ENCODE data around the gene KRT75. TPM values are rescaled to one million over a fixed set of nuclear protein-coding genes. Genes with fewer than 3 reads are reported as not detected.

The KRT75 gene
- not detected in 2 replicates for total RNA-seq (ENCODE audit: low replicate concordance)

DNA sequence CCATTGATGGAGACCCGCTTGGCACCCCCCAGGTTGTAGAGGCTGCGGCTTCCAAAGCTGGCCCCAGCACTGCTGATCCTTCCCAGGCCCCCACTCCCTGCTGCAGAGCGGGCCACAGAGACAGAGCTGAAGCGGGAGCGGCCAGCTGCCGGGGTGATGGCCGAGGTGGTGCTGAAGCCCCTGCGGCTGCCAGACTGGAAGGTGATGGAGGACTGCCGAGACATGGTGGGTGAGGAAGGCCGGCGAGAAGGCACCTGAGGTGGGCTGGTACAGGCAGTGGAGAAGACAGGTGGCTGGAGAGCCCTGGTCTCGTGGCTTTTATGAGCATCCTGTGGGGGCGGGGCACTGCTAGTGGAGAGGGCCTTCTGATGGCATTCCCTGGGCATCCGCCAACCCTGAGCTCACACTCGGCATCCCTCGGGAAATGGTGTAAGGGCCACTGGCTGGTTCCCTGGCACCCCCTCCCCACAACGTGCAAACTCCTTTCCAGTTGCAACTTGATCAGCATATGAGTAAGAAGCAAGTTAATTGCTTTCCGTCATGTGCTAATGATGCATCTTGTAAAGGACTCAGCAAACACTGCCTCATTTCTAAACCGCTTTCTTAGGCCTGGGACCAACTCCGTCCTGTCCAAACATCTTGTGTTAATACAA is at the start of gene KRT75:
Gene KRT75, minus strand, starts transcription at position 291 of the 653 bp plus-strand sequence. Its CDS starts 67 bp downstream, at position 224.

DNA sequence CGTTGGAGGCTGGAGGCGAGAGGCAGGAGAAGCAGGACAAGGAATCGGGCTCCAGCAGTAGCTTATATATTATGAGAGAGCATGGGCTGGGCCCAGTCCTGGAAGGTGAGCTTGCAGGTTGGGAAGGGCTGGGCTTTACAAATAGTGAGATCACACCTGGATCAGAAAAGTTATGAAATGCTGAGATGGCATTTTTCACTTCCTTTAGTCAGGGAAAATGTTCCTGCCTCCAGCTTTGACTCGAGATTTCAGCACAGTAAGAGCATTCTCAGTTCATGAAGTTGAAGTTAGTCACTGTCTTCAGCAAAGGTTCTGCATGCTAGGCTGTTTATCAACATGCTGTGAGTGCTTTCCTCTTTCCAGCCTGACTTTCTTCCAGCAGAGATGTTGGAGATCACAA is 39.6 kb upstream of the KRT75 start, which contains the start of gene KRT6C:
Gene KRT6C, minus strand, starts transcription at position 38 of the 400 bp plus-strand sequence. CDS start 68 bp downstream, outside the sequence.

DNA sequence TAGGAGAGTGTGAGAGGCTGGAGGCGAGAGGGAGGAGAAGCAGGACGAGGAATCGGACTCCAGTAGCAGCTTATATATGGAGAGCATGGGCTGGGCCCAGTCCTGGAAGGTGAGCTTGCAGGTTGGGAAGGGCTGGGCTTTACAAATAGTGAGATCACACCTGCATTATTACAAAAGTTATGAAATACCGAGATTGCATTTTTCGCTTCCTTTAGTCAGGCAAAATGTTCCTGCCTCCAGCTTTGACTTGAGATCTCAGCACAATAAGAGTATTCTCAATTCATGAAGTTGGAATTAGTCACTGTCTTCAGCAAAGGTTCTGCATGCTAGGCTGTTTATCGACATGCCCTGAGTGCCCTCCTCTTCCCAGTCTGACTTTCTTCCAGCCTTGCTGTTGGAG is 17.9 kb upstream of the KRT75 start, which contains the start of gene KRT6B:
Gene KRT6B, minus strand, starts transcription at position 46 of the 400 bp plus-strand sequence. CDS start 68 bp downstream, outside the sequence.

DNA sequence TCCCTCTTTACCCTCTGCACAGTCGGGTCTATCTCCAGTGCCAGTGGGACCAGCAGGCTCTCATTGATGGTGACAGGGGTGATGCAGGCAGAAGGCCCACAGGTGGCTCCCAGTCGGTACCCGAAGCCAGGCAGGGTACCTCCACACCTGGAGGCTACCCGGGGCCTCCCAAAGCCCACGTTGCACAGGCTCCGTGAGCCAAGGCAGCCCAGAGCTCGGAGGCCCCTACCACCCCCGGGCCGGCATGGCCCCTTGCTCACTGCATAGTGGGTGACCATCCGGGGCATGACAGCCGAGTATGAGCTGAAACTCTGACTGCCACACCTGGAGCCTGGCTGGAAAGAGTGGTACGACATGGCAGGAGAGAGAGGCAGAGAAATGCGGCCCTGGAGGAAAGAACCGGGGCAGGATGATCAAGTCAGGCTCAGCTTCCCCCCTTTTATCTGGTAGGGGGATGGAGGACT is 28.2 kb downstream of the KRT75 start, which contains the start of gene KRT82:
Gene KRT82, minus strand, starts transcription at position 414 of the 464 bp plus-strand sequence. Its CDS starts 58 bp downstream, at position 356.

DNA sequence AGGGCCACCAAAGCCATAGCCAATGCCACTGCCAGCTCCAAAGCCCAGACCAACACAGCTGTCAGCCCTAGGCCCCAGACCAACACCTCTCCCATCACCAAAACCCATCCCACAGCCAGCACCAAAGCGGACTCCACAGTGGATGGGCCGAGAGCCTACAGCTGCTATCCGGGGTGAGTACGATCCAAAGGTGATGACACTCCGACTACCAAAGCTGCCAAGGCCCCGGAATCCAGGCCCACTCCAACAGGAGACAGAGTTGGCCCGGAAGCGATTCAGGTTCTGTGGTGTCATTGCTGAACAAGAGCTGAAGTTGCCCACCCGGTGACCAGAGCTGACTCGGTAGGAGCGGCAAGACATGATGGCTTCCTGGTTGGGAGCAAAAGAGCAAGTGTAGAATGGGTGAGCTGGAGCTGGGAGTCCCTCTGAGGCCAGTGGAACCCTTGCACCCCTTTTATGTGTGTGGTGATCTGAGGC is 48.9 kb downstream of the KRT75 start, which contains the start of gene KRT84:
Gene KRT84, minus strand, starts transcription at position 427 of the 477 bp plus-strand sequence. Its CDS starts 67 bp downstream, at position 360.

Other genes with a start within 250 kb of the KRT75 start
- gene KRT80, start 242.4 kb downstream of the KRT75 start, total RNA-seq (ENCODE audit: low replicate concordance): 0.75 TPM in 1 of 2 replicates, not detected in the other
- 5.4 and 533 TPM in 2 replicates for gene KRT7, start 201.1 kb downstream of the KRT75 start, total RNA-seq (ENCODE audit: low replicate concordance)
- gene KRT86, start 159.7 kb downstream of the KRT75 start, total RNA-seq (ENCODE audit: low replicate concordance): 2.9 TPM in 1 of 2 replicates, not detected in the other
- gene KRT81, start 142.8 kb downstream of the KRT75 start, total RNA-seq (ENCODE audit: low replicate concordance): 0.23 TPM in 1 of 2 replicates, not detected in the other
- not detected in 2 replicates for gene KRT83, start 113.0 kb downstream of the KRT75 start, total RNA-seq (ENCODE audit: low replicate concordance)
- gene KRT85, start 66.9 kb downstream of the KRT75 start, total RNA-seq (ENCODE audit: low replicate concordance): not detected in 2 replicates
- not detected in 2 replicates for gene KRT84, start 48.7 kb downstream of the KRT75 start, total RNA-seq (ENCODE audit: low replicate concordance)
- gene KRT82, start 28.0 kb downstream of the KRT75 start, total RNA-seq (ENCODE audit: low replicate concordance): not detected in 2 replicates
- not detected in 2 replicates for gene KRT6B, start 17.8 kb upstream of the KRT75 start, total RNA-seq (ENCODE audit: low replicate concordance)
- not detected in 2 replicates for gene KRT6C, start 39.4 kb upstream of the KRT75 start, total RNA-seq (ENCODE audit: low replicate concordance)
- under 0.01 and 1.3 TPM in 2 replicates for gene KRT6A, start 58.9 kb upstream of the KRT75 start, total RNA-seq (ENCODE audit: low replicate concordance)
- 0.15 TPM in 1 of 2 replicates, not detected in the other for gene KRT5, start 86.0 kb upstream of the KRT75 start, total RNA-seq (ENCODE audit: low replicate concordance)
- gene KRT71, start 118.8 kb upstream of the KRT75 start, total RNA-seq (ENCODE audit: low replicate concordance): not detected in 2 replicates
- not detected in 2 replicates for gene KRT74, start 139.5 kb upstream of the KRT75 start, total RNA-seq (ENCODE audit: low replicate concordance)
- gene KRT72, start 167.1 kb upstream of the KRT75 start, total RNA-seq (ENCODE audit: low replicate concordance): not detected in 2 replicates
- not detected in 2 replicates for gene KRT73, start 184.2 kb upstream of the KRT75 start, total RNA-seq (ENCODE audit: low replicate concordance)
- not detected in 2 replicates for gene KRT2, start 217.8 kb upstream of the KRT75 start, total RNA-seq (ENCODE audit: low replicate concordance)
- not detected in 2 replicates for gene KRT1, start 246.0 kb upstream of the KRT75 start, total RNA-seq (ENCODE audit: low replicate concordance)

Data from smooth muscle cell of the coronary artery (primary cell).